GM21390 (cell line): ENCODE data around the gene ADAMTS2.

Experiments
- ATAC-seq: cut with Tn5 transposase; IDR thresholded peaks from one replicate; pipeline ENCODE4 v1.9.1; 2021; ENCODE audit not compliant: unreplicated experiment

Gene ADAMTS2

GRCh38 chr5:179132586-179133355 is 212.5 kb downstream of the ADAMTS2 start:
- ATAC-seq: no peak

GRCh38 chr5:179131886-179132585 is 213.2 kb downstream of the ADAMTS2 start:
- no peak for ATAC-seq

DNA sequence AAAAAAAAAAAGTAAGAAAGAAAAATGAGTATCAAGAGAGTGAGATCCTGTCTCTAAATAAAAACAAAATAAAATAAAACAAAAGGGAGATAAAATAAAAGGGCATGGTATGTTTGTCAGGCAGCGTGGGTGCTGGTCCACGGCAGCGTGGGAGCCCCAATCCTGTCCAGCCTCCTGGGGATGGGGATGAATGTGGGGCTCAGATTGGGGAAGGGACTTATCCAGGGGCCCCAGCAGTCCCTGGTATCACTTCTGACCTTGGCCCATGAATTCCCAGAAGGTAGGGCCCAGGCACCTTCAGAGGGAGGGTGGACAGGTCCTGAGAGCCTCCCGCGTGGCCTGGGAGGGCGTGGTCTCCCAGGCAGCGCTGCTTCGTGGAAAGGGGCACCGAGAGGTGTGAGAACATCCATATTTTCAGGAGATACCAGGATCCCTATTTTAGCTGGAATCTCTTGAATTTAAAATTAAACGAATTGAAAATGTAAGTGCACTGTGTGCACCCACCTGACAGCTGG is 213.9 kb downstream of the ADAMTS2 start:
- no peak for ATAC-seq

GRCh38 chr5:179130101-179130681 is 215.1 kb downstream of the ADAMTS2 start:
- ATAC-seq: no peak

DNA sequence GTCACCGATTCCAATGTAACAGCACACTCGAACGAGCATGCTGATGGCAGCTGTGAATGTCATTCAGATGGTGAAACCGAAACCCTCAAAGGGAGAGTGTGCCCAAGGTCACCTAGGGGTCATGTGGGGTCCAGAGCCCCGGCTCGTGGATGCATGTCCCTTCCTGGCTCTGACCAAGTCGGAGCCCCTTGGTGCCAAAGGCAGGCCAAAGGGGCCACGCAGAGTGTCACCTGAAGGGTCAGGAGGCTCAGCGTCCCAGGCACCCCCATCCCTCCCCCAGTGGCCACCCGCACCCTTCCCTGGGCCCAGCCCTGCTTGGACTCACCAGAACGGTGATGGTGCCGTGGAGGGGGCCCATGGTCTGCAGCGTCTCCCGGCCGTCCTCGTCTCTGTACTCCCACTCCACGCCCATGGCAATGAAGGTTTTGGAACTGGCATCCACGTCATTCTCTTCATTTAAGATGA is 215.6 kb downstream of the ADAMTS2 start:
- ATAC-seq: no peak

- ATAC-seq: no peak
Observed at GRCh38 chr5:179128976-179129375, 216.3 kb downstream of the ADAMTS2 start.

- no peak for ATAC-seq
Observed at GRCh38 chr5:179128041-179128365, 217.3 kb downstream of the ADAMTS2 start.

- ATAC-seq: no peak
Observed at GRCh38 chr5:179127136-179128040, 217.9 kb downstream of the ADAMTS2 start.

DNA sequence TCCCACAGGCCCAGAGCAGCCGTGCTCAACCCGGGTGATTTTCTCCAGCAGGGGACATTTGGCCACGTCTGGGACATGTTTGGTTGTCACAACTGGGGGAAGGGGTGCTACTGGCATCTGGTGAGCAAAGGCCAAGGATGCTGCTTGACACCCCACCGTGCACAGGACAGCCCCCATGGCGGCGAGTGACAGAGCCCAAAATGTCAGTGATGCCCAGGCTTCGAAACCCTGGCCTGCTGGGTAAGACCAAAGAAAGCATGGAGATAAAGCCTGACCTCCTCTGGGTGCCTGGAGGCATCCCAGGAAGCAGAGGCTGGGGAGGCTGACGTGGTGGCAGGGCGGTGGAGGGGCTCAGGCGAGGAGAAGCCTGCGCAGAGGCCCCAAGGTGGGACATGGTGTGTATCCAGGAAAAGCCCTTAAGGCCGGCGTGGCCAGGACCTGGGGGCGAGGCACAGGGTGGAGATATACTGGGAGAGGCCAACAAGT is 218.7 kb downstream of the ADAMTS2 start:
- no peak for ATAC-seq

DNA sequence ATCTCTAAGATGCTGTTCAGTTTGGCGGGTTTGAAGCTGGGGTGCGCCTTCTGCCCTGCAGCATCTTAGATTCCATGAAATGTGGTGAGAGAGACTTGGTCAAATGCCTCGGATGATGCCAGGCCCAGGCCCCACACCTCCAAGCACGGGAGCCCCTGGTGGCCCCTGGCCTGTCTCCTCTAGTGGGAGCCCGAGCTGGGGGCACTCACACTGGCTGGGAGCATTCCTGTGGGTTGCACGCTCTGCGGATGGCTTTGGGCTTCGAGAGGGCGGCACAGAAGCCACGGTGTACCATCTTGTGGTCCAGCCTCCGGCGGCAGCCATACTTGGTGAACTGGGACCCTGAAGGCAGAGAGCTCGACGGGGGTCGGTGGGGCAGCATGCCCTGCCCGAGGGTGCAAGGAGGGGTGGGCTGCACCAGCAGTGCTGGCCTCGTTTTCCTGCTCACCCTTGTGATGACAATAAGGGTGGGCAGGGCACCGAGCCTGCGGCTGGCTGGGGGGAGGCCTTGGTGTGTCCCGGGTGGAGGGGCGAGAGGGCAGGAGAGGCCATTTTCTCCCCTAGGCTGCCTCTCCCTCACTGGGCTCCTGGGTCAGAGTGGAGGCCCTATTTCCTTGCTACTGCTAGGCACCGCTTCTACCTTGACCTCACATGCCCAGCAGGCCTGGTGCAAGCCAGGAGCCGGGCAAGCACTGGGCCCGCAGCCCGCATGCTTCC is 219.3 kb downstream of the ADAMTS2 start:
- no peak for ATAC-seq

GRCh38 chr5:179124853-179125788 is 220.1 kb downstream of the ADAMTS2 start:
- no peak for ATAC-seq

GRCh38 chr5:179124273-179124852 is 220.9 kb downstream of the ADAMTS2 start:
- no peak for ATAC-seq

DNA sequence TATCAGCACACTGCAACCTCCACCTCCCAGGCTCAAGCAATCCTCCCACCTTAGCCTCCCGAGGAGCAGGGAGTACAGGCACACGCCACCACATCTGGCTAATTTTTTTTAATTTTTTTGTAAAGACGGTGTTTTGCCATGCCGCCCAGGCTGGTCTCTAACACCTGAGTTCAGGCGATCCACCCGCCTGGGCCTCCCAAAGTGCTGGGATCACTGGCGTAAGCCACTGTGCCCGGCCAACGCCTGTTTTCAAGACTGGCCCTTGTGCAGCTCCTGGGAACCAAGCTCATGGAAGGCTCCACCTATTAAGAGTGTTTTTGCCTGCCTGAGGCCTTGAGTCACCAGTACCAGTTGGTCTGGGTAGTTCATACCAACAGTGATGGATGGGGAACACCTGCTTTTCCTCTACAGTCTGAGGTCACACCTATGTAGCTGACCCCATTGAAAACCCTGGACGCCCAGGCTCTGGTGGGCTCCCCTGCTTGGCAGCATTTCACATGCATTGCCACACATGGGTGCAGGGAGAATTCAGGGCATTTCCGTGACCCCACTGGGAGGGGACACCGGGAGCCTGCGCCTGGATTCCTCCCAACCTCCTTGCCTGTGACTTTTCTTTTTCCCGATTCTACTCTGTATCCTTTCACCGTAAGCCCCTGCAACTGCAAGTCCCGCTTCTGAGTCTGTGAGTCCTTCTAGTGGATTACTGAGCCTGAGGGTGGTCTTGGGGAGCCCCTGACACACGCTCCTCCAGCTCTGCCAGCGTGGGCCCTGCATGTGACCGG is 221.6 kb downstream of the ADAMTS2 start:
- no peak for ATAC-seq

DNA sequence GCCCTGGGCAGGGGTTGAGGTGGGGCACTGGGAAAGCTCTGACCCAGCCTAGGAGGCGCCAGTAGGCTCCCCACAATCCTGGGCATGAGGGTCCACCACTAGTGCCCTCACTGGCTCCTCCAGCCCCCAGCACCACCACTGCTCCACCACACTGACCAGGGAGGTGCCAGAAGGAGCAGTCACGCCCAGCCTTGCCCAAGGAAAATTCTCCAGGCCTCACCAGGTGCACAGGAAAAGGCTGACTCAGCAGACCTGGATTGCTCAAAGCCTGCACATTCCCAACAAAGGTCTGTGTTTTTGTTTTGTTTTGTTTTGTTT is 222.2 kb downstream of the ADAMTS2 start:
- ATAC-seq: no peak

DNA sequence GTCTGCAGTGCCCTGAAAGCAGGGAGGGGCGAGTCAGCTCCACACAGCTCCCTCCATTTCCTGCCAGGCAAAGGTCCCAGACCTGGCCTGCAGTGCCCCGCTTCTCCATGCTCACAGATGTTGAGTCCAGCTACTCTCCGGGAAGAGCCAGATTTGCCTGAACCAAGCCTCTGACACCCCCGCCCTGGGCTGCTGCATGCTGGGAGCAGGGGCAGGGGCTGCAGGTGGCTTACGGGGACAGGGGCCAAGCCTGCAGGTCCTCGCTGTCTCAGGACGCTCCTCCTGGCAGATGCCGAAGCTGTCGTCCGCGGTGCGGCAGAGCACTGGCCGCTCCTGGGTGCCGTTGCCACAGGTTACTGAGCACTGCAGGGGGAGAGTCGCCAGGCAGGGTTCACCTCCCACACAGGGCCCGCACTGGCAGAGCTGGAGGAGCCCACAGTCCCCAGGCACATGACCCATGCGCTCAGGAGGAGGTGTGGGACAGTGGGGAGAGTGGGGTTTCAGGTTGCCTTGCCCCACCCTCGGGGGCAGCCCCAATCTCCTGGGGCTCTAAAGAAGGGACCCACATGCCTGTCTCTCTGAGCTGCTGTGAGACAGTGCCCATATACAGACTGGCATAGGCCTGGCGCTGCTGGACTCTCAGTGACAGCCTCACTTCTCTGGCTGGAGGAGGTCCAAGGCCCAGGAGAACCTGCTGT is 222.7 kb downstream of the ADAMTS2 start:
- ATAC-seq: no peak

- ATAC-seq: no peak
Observed at GRCh38 chr5:179121667-179122111, 223.6 kb downstream of the ADAMTS2 start.

DNA sequence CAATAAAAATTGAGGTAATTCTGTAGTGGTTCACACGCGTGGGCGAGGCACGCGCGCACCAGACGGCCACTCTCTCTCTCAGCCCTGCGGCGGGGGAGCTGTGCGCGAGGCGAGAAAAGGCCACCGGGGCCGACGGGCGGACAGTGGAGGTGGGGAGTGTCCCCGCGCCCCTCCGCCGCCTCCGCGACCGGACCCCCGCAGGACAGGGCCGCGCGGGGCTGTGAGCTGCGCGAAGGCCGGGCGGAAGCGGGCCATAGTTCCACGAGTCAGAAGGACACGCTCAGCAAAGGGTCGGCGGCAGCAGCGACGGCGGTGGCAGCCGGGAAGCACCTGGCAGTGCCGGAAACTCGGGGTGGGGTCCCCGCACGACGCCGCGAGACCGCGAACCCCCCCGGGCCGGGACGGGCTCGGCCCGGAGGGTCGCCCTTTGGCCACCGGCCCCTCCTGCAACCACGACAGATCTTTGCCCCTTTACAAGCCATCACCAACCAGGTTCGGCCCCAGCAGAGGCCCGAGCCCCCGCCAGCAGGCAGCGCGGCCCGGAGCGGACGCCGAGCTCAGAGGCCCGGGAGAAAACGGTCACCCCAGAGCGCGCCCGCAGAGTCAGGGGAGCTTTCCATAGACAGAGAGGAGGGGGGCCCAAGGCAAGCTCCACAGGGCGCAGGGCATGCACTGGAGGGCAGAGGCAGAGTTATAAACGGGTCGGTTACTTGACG is 224.2 kb downstream of the ADAMTS2 start:
- no peak for ATAC-seq
